DND-41 (cell line): ENCODE data around the gene PCDH1.

ENCODE experiments used
- EZH2 ChIP-seq: IDR thresholded peaks from 3 replicates; pipeline ENCODE4 v1.6.1; 2012; ENCODE audit warnings: borderline replicate concordance, low read depth, mild to moderate bottlenecking, moderate library complexity, low read length, inconsistent platforms; ENCODE audit not compliant: severe bottlenecking
- TF ChIP-seq, protein P1 (sequence below): IDR thresholded peaks from 2 replicates; pipeline ENCODE4 v1.5.1; 2012; ENCODE audit warnings: borderline replicate concordance, low read length, moderate library complexity, mild to moderate bottlenecking; ENCODE audit not compliant: poor library complexity, severe bottlenecking; ENCODE audit errors: extremely low read depth

GRCh38 chr5:141879941-141880738 is 1.9 kb upstream of the PCDH1 start:
- TF ChIP-seq, protein P1, sequence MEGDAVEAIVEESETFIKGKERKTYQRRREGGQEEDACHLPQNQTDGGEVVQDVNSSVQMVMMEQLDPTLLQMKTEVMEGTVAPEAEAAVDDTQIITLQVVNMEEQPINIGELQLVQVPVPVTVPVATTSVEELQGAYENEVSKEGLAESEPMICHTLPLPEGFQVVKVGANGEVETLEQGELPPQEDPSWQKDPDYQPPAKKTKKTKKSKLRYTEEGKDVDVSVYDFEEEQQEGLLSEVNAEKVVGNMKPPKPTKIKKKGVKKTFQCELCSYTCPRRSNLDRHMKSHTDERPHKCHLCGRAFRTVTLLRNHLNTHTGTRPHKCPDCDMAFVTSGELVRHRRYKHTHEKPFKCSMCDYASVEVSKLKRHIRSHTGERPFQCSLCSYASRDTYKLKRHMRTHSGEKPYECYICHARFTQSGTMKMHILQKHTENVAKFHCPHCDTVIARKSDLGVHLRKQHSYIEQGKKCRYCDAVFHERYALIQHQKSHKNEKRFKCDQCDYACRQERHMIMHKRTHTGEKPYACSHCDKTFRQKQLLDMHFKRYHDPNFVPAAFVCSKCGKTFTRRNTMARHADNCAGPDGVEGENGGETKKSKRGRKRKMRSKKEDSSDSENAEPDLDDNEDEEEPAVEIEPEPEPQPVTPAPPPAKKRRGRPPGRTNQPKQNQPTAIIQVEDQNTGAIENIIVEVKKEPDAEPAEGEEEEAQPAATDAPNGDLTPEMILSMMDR, result no peak
- no peak for TF ChIP-seq EZH2
